ENCODE data around the gene FAAP100.

FAAP100 gene

DNA sequence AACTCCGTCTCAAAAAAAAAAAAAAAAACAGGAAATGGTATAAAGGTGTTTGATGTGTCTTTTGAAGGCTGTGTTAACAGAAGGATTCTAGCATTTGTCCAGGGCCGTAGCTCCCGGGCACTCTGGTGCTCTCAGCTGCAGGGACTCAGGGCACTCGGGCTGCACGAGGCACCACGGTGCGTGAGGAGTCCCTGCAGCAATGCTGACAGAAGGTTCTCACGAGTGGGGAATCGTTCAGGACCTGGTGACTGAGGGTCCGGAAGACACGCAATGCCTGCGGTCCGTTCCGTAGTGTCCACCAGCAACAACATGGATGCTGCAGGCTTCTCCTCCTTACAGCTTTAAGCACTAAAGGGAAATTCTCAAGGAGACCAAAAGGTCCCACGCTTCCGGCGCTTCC, 12.6 kb upstream of the FAAP100 start:
- ChIA-PET POLR2A (no interaction called here), CTCF (interaction anchor here (0.9 to 1.4 kb wide), 2 partner anchors 30 to 37 kb away, joined by 3 to 4 read pairs; no protein-coding TSS in a partner anchor)
- TF ChIP-seq, protein P1, sequence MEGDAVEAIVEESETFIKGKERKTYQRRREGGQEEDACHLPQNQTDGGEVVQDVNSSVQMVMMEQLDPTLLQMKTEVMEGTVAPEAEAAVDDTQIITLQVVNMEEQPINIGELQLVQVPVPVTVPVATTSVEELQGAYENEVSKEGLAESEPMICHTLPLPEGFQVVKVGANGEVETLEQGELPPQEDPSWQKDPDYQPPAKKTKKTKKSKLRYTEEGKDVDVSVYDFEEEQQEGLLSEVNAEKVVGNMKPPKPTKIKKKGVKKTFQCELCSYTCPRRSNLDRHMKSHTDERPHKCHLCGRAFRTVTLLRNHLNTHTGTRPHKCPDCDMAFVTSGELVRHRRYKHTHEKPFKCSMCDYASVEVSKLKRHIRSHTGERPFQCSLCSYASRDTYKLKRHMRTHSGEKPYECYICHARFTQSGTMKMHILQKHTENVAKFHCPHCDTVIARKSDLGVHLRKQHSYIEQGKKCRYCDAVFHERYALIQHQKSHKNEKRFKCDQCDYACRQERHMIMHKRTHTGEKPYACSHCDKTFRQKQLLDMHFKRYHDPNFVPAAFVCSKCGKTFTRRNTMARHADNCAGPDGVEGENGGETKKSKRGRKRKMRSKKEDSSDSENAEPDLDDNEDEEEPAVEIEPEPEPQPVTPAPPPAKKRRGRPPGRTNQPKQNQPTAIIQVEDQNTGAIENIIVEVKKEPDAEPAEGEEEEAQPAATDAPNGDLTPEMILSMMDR (IDR thresholded peaks at IDR 0.05; ENCODE audit: control extremely low read depth, extremely low read depth, low read depth, missing control alignments): no peak
- DNase-seq (ENCODE audit: extremely low spot score): no peak

DNA sequence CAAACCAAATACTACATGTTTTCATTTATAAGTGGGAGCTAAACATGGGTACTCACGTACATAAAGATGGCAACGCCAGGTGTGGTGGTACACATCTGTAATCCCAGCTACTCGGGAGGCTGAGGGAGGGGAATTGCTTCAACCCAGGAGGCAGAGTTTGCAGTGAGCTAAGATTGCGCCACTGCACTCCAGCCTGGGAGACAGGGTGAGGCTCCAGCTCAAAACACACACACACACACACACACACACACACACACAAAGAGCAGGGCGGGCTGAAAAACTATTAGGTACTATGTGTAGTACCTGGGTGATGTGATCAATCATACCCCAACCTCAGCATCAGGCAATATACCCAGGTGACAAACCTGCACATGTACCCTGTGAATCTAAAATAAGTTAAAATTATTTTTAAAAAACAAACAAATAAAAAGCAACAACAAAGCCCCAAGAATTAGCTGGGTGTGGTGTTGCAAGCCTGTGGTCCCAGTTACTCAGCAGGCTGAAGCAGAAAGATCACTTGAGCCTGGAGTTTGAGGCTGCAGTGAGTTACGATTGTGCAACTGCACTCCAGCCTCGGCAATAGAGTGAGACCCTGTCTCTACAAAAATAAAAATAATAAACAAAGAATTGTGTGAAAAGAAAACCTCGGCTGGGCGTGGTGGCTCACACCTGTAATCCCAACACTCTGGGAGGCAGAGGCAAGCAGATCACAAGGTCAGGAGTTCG, 11.9 kb upstream of the FAAP100 start:
- DNase-seq (ENCODE audit: extremely low spot score): no peak
- ChIA-PET POLR2A (no interaction called here), CTCF (interaction anchor here (0.9 to 1.7 kb wide), 4 partner anchors 10 to 38 kb away, joined by 3 to 4 read pairs (median 4); no protein-coding TSS in a partner anchor)
- TF ChIP-seq, protein P1 (IDR thresholded peaks at IDR 0.05; ENCODE audit: control extremely low read depth, extremely low read depth, low read depth, missing control alignments): no peak

DNA sequence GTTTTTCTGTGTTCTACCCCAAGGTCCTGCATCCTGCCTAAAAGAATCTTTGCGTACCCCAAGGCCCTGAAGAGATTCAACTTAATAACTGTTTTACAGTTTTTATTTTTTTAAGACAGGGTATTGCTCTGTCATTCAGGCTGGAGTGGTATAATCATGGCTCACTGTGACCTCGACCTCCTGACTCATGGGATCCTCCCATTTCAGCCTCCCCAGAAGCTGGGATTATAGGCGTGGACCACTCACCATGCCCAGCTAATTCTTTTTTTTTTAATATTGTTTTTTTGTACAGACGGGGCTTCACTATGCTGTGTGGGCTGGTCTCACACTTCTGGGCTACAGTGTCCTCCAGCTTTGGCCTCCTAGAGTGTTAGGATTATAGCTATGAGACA, 9.3 kb upstream of the FAAP100 start:
- TF ChIP-seq, protein P1 (IDR thresholded peaks at IDR 0.05; ENCODE audit: control extremely low read depth, extremely low read depth, low read depth, missing control alignments): no peak
- no peak for DNase-seq (ENCODE audit: extremely low spot score)
- CTCF ChIA-PET: interaction anchor here (0.8 to 1.9 kb wide), 5 partner anchors 9 to 50 kb away, joined by 3 to 8 read pairs (median 4); partner anchors contain the start of gene FAAP100
- POLR2A ChIA-PET: no interaction called here

DNA sequence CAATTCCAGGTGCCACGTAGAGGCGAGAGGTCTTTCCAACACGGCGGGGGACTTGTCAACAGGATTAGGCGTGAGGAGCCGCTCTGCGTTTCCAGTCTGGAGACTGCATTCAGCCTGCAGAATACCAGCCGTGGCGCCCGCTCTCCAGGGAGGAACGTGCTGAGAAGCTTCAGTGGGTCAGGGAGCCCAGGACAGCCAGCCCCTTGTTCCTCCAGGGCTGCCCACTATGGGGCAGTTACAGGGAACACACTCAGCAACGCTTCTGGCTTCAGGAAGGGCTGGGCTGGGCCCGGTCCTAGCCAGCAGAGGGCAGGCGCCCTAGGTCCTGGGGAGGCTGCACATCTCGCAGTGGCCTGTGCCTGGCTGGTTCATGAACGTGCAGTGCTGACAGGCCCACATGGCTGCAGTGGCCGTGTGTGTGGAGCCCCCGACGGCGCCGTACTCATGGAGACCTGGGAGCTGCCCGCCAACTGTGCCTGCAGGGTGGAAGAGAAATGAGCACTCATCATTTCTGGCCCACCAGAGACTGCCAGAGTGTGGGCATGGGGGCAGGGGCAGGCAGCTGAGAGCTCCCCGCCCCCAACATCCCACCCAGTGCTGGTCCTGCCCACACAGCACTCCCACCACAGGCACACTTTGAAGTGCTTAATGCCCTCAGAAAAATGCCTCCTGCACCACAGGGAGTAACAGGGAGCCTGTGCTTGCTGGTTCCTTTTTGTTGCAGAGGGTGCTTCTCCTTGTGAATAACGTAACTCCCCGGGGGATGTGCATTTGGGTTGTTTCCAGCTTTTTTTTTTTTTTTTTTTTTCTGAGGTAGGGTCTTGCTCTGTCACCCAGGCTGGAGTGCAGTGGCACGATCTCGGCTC, 7.0 kb upstream of the FAAP100 start:
- DNase-seq (ENCODE audit: extremely low spot score): no peak
- CTCF ChIA-PET: no interaction called here
- POLR2A ChIA-PET: no interaction called here
- TF ChIP-seq, protein P1 (IDR thresholded peaks at IDR 0.05; ENCODE audit: control extremely low read depth, extremely low read depth, low read depth, missing control alignments): no peak

DNA sequence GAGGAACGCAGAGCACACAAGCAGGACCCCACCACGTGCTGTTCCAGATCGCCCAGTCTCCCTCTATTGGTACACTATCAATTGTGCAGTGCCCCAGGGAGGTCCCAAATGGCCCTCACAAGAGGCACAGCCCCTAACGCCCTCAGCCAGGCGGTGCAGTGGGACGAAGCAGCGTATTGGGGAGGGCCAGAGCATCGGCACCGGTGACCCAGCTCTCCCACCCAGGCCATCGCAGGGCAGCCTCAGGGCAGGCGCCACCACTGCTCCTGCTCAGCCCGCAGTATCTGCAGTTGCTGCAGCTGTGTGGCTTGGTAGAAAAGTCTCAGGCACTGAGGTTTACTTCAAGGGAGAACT, 5.9 kb upstream of the FAAP100 start:
- ChIA-PET POLR2A (no interaction called here), CTCF (no interaction called here)
- no peak for DNase-seq (ENCODE audit: extremely low spot score)
- TF ChIP-seq, protein P1 (IDR thresholded peaks at IDR 0.05; ENCODE audit: control extremely low read depth, extremely low read depth, low read depth, missing control alignments): no peak

DNA sequence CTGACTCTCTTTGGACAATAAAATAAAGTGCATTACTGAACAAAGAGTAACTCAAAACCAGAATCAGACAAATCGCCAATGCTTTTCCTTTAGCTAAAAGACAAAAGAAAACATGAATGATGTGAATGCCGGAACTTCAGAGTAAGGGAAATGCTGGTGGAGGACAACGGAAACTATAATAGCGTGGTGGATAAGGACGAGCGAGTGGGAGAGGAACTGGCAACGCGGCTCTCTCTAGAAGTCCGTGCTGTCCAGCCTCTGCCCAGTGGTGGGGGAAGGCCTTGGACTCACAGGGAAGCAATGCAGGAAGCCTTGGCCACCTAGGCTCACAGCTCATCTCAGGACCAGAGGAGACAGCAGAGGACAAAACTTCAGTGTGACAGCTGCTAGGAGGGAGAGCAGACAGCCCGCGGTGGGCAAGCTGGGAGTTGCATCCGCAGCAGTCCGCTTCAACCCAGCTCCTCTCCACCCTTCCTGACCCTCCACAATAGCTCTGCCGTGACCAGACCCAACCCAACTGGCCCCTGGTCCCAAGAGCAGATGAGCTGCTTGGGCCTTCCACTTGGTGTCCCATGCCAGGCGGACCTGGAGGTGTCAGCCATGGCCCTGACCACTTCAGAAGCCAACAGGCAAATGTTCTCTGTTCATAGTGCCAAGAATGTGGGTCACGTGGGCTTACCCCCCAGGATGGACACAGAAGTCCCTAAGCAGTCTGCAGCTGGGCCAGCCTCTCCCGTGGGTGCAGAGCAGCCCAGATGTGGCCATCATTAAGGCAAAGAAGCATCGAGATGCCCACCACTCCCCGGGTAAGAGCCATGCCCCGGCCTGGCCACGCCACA, 5.3 kb upstream of the FAAP100 start:
- TF ChIP-seq, protein P1 (IDR thresholded peaks at IDR 0.05; ENCODE audit: control extremely low read depth, extremely low read depth, low read depth, missing control alignments): no peak
- CTCF ChIA-PET: interaction anchor here (0.7 kb wide), 1 partner anchor 14 kb away, joined by 5 read pairs; no protein-coding TSS in a partner anchor
- POLR2A ChIA-PET: no interaction called here
- DNase-seq (ENCODE audit: extremely low spot score): no peak

Data from GM10248 (cell line).